CD14-positive monocyte (primary cell): ENCODE measurements around the gene EDN3. TPM values are rescaled to one million over a fixed set of nuclear protein-coding genes. Genes with fewer than 3 reads are reported as not detected.

Experiments used
- DNase-seq, 3 donors: peaks; one replicate each; pipeline ENCODE4 v3.0.0-alpha.2; 2011 to 2022
- H2AFZ ChIP-seq: 2 replicates; pipeline ENCODE4 v1.6.0; 2012; ENCODE audit warnings: mild to moderate bottlenecking, low read depth, low read length, inconsistent platforms; ENCODE audit not compliant: insufficient read depth, poor library complexity, severe bottlenecking
- H3K27ac ChIP-seq, 2 donors: 1 replicate in 1 of 2; 2 replicates in 1 of 2; pipeline ENCODE4 v1.5.1; 2012 to 2013; ENCODE audit warnings: low read length in 2 of 2, control low read depth in 1 of 2, inconsistent platforms in 1 of 2, low read depth in 1 of 2, mild to moderate bottlenecking in 1 of 2
- H3K27me3 ChIP-seq, 2 donors: one replicate each; pipeline versions ENCODE4 v1.6.0 to v1.6.1; 2011 to 2013; ENCODE audit warnings: low read length in 2 of 2; ENCODE audit not compliant: control insufficient read depth in 2 of 2, insufficient read depth in 2 of 2
- H3K36me3 ChIP-seq, 2 donors: replicated peaks in 1 of 2; 1 replicate in 1 of 2; 2 replicates in 1 of 2; pipeline versions ENCODE4 v1.5.1 to v1.6.1; 2012 to 2013; ENCODE audit warnings: low read length in 2 of 2, control low read depth in 1 of 2, inconsistent platforms in 1 of 2, mild to moderate bottlenecking in 1 of 2; ENCODE audit not compliant: insufficient read depth in 2 of 2, control insufficient read depth in 1 of 2
- H3K4me1 ChIP-seq, 2 donors: 1 replicate in 1 of 2; 2 replicates in 1 of 2; pipeline versions ENCODE4 v1.5.1 to v1.6.1; 2012 to 2013; ENCODE audit warnings: low read length in 2 of 2, control low read depth in 1 of 2, inconsistent platforms in 1 of 2, mild to moderate bottlenecking in 1 of 2, moderate library complexity in 1 of 2; ENCODE audit not compliant: insufficient read depth in 2 of 2, control insufficient read depth in 1 of 2
- H3K4me2 ChIP-seq: replicated peaks from 2 replicates; pipeline ENCODE3; 2012; ENCODE audit warnings: low read length, moderate library complexity, mild to moderate bottlenecking; ENCODE audit not compliant: poor library complexity, severe bottlenecking; ENCODE audit errors: extremely low read depth
- H3K4me3 ChIP-seq, 3 experiments: fragments of 200-600 bp in 1 of 3; sonication (generic) in 1 of 3; replicated peaks in 1 of 3; 1 replicate in 2 of 3; 2 replicates in 1 of 3; pipeline ENCODE4 v1.5.1; 2011 to 2013; ENCODE audit warnings: low read length in 3 of 3, mild to moderate bottlenecking in 3 of 3, control low read depth in 2 of 3, low read depth in 2 of 3, inconsistent platforms in 1 of 3, moderate library complexity in 1 of 3
- H3K79me2 ChIP-seq: 2 replicates; pipeline ENCODE4 v1.6.0; 2012; ENCODE audit warnings: mild to moderate bottlenecking, control low read depth, inconsistent platforms, low read length, moderate library complexity; ENCODE audit not compliant: insufficient read depth
- H3K9ac ChIP-seq: 2 replicates; pipeline ENCODE4 v1.6.0; 2017; ENCODE audit warnings: low read length, mild to moderate bottlenecking; ENCODE audit not compliant: insufficient read depth, poor library complexity, severe bottlenecking
- H3K9me3 ChIP-seq, 2 donors: replicated peaks in 1 of 2; 1 replicate in 1 of 2; 2 replicates in 1 of 2; pipeline versions ENCODE4 v1.5.1 to v1.6.1; 2012 to 2013; ENCODE audit warnings: low read length in 2 of 2, control low read depth in 1 of 2; ENCODE audit not compliant: control insufficient read depth in 1 of 2, insufficient read depth in 1 of 2
- H4K20me1 ChIP-seq: 2 replicates; pipeline ENCODE4 v1.6.0; 2012; ENCODE audit warnings: mild to moderate bottlenecking, low read length, control low read depth, moderate library complexity; ENCODE audit not compliant: insufficient read depth
- H3K27ac Mint-ChIP-seq, 7 donors: one replicate each; pipeline ENCODE4 v1.8.0; 2020; ENCODE audit warnings: mild to moderate bottlenecking in 7 of 7, mixed read lengths in 7 of 7, moderate library complexity in 6 of 7, inconsistent platforms in 2 of 7
- H3K27me3 Mint-ChIP-seq, 3 donors: one replicate each; pipeline ENCODE4 v1.8.0; 2021 to 2022; ENCODE audit warnings: low read depth in 3 of 3, mild to moderate bottlenecking in 3 of 3, mixed read lengths in 3 of 3, moderate library complexity in 3 of 3, inconsistent platforms in 1 of 3
- H3K36me3 Mint-ChIP-seq, 2 donors: one replicate each; pipeline ENCODE4 v1.8.0; 2020; ENCODE audit warnings: mixed read lengths in 2 of 2, inconsistent platforms in 1 of 2, mild to moderate bottlenecking in 1 of 2
- H3K4me1 Mint-ChIP-seq: one replicate; pipeline ENCODE4 v1.8.0; 2020; ENCODE audit warnings: mild to moderate bottlenecking, mixed read lengths
- H3K4me3 Mint-ChIP-seq, 2 donors: one replicate each; pipeline ENCODE4 v1.8.0; 2020; ENCODE audit warnings: mild to moderate bottlenecking in 2 of 2, mixed read lengths in 2 of 2, moderate library complexity in 1 of 2
- H3K9me3 Mint-ChIP-seq, 7 donors: one replicate each; pipeline ENCODE4 v1.8.0; 2020 to 2022; ENCODE audit warnings: mixed read lengths in 7 of 7, mild to moderate bottlenecking in 6 of 7, moderate library complexity in 6 of 7, inconsistent platforms in 2 of 7
- WGBS: methylation state at CpG from one replicate; pipeline ENCODE4 v1.1.5; 2013; ENCODE audit warnings: missing lambda C conversion rate; ENCODE audit not compliant: insufficient coverage; 5-methylcytosine and 5-hydroxymethylcytosine counted together
- intact Hi-C, 2 donors: fragments of 100-400 bp; cut with micrococcal nuclease; formaldehyde crosslinking; loops; one replicate each; pipeline versions ENCODE4 v1.15.0 to v1.15.1; 2023
- polyA plus RNA-seq, 3 donors: library from polyadenylated mRNA; depleted of rRNA in 1 of 3; unstranded in 2 of 3; stranded (reverse) in 1 of 3; fragments of 300-500 nt in 2 of 3; fragments of >200 nt in 1 of 3; fragmentation: Illumina TruSeq in 2 of 3; gene quantifications; 1 replicate in 2 of 3; 2 replicates in 1 of 3; pipeline ENCODE4 v1.2.3, GENCODE V29; 2012 to 2021
- TF ChIP-seq, protein P1 (sequence below): fragments of 200-600 bp; IDR thresholded peaks from one replicate; pipeline ENCODE4 v1.8.0; 2022; ENCODE audit warnings: antibody characterized with exemption, mild to moderate bottlenecking

EDN3 gene
- polyA plus RNA-seq, 3 donors = not detected

DNA sequence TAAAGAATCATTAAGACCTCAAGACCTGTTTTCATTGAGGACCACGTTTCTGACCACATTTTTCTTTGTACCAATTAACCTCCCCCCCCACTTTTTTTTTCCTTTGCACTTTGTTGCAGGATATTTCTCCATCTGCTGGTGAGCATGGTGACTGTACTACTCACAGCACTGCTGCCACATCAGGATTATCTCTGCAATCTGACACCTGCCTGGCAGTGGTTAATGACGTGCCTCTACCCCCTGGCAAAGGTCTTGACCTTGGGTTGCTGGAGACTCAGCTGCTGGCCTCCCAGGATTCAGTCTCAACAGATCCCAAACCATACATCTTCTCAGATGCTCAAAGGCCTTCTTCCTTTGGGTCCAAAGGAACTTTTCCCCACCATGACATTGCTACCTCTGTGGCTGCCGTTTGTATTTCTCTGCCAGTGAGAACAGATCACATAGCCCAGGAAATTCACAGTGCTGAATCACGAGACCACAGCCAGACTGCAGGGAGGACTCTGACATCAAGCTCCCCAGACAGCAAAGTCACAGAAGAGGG lies 46.6 kb upstream of the EDN3 start:
- no peak overlapping the region for H2AFZ ChIP-seq
- no peak for DNase-seq
- Mint-ChIP-seq H3K9me3 (peaks cover 0 to 6% (median 2%) of the 10 kb centered on the region in 7 donors), H3K27me3 (peaks cover 0 to 13% (median 8%) of the 10 kb centered on the region in 3 donors), H3K4me3 (no peak overlapping the region), H3K27ac (peak overlapping the region in 1 of 7 donors; percentile 20), H3K4me1 (peaks cover 20% of the 10 kb centered on the region), H3K36me3 (no peaks in the 10 kb centered on the region)
- H3K9me3 ChIP-seq = no peaks in the 10 kb centered on the region
- no peaks in the 10 kb centered on the region for H4K20me1 ChIP-seq
- H3K36me3 ChIP-seq = no peaks in the 10 kb centered on the region
- no peak overlapping the region for H3K27ac ChIP-seq
- 2% methylated on average over 4 of the region's 4 CpGs for WGBS
- no peaks in the 10 kb centered on the region for H3K79me2 ChIP-seq
- peaks cover 10 to 17% of the 10 kb centered on the region in 2 donors for H3K4me1 ChIP-seq
- intact Hi-C loops = no loop called here
- TF ChIP-seq, protein P1, sequence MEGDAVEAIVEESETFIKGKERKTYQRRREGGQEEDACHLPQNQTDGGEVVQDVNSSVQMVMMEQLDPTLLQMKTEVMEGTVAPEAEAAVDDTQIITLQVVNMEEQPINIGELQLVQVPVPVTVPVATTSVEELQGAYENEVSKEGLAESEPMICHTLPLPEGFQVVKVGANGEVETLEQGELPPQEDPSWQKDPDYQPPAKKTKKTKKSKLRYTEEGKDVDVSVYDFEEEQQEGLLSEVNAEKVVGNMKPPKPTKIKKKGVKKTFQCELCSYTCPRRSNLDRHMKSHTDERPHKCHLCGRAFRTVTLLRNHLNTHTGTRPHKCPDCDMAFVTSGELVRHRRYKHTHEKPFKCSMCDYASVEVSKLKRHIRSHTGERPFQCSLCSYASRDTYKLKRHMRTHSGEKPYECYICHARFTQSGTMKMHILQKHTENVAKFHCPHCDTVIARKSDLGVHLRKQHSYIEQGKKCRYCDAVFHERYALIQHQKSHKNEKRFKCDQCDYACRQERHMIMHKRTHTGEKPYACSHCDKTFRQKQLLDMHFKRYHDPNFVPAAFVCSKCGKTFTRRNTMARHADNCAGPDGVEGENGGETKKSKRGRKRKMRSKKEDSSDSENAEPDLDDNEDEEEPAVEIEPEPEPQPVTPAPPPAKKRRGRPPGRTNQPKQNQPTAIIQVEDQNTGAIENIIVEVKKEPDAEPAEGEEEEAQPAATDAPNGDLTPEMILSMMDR = no peak
- no peak overlapping the region for H3K9ac ChIP-seq
- no peak overlapping the region for H3K4me3 ChIP-seq
- H3K4me2 ChIP-seq = no peak overlapping the region
- peaks cover 12% of the 10 kb centered on the region in 2 donors for H3K27me3 ChIP-seq

DNA sequence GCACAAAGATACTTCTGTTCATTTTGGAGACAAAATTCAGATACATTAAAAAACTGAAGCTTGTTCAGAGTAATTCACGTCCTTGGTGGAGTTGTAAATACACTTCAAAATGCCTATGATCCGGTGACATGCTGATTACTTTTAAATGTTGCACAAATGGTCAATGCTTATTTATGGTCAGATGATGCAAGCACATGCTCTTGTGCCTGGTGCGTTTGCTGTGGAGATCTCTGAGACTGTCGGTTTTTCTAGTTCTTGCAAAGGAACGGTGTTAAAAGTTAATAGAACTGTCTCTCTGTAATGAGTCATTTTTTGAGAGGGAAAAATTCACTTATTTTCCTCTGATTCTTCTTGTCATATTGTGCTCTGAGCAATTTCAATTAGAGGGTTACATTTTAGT lies 45.2 kb upstream of the EDN3 start:
- intact Hi-C loops = no loop called here
- Histone ChIP-seq H3K27ac (no peak overlapping the region), H4K20me1 (no peaks in the 10 kb centered on the region), H3K9me3 (no peaks in the 10 kb centered on the region), H3K4me1 (peaks cover 10 to 17% of the 10 kb centered on the region in 2 donors), H3K79me2 (no peaks in the 10 kb centered on the region), H3K9ac (no peak overlapping the region), H3K4me3 (no peak overlapping the region), H3K36me3 (no peaks in the 10 kb centered on the region), H2AFZ (no peak overlapping the region), H3K4me2 (no peak overlapping the region), H3K27me3 (peaks cover 7 to 8% of the 10 kb centered on the region in 2 donors)
- TF ChIP-seq, protein P1 = no peak
- H3K4me1 Mint-ChIP-seq = peaks cover 23% of the 10 kb centered on the region
- no peak overlapping the region for H3K4me3 Mint-ChIP-seq
- no peak overlapping the region for H3K27ac Mint-ChIP-seq
- DNase-seq = no peak
- peaks cover 0 to 6% (median 3%) of the 10 kb centered on the region in 3 donors for H3K27me3 Mint-ChIP-seq
- WGBS = 54% methylated on average over 3 of the region's 5 CpGs
- H3K9me3 Mint-ChIP-seq = peaks cover 0 to 6% (median 2%) of the 10 kb centered on the region in 7 donors
- H3K36me3 Mint-ChIP-seq = no peaks in the 10 kb centered on the region
